ENCODE data around the gene ZC3H10. TPM values are rescaled to one million over a fixed set of nuclear protein-coding genes. Genes with fewer than 3 reads are reported as not detected.

ZC3H10 gene
- total RNA-seq, 1 donor, result 7.3 TPM

DNA sequence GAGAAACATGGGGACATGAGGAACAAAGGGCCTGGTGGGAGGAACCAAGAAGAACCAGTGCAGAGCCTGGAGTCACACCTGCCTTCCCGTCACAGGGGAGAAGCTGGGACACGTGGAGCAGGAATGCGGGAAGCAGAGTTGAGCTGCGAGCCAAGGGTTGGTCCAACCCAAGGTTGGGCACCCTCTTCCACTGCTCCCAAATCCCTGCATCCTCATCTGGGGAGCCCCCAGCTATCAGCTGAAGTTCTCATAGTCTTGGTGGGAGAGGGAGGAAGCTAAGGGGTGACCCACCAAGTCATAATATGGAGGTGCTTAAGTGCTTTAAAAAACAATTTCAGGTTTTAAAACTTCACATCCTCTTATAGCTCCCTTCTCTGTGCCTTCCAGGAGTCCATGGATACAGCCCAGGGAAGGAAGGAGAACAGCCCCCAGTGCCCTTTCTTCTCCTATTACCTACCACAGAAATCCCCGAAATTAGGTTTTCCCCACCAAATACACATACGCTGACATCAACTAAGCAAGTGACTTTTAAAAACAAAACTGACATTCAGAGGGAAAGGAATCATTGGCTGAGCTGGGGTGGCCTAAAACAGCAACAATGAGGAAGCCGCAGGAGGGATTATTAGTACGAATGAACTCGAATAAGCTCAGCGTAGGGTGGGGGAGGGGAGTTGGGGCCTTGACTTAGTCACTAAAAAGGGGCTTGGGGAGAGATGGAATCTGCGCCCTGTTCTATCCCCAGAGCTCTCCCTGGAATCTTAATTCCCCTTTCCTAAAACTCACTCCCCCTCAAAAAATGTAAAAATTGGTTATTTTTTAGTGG is 44.6 kb downstream of the ZC3H10 start:
- TF ChIP-seq, protein P1, sequence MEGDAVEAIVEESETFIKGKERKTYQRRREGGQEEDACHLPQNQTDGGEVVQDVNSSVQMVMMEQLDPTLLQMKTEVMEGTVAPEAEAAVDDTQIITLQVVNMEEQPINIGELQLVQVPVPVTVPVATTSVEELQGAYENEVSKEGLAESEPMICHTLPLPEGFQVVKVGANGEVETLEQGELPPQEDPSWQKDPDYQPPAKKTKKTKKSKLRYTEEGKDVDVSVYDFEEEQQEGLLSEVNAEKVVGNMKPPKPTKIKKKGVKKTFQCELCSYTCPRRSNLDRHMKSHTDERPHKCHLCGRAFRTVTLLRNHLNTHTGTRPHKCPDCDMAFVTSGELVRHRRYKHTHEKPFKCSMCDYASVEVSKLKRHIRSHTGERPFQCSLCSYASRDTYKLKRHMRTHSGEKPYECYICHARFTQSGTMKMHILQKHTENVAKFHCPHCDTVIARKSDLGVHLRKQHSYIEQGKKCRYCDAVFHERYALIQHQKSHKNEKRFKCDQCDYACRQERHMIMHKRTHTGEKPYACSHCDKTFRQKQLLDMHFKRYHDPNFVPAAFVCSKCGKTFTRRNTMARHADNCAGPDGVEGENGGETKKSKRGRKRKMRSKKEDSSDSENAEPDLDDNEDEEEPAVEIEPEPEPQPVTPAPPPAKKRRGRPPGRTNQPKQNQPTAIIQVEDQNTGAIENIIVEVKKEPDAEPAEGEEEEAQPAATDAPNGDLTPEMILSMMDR (IDR thresholded peaks at IDR 0.05; ENCODE audit: insufficient read depth, low read length), result no peak
- no peak for DNase-seq (ENCODE audit: low read depth)
- H3K4me3 ChIP-seq (ENCODE audit: low read depth, low read length), result no peak overlapping the region

DNA sequence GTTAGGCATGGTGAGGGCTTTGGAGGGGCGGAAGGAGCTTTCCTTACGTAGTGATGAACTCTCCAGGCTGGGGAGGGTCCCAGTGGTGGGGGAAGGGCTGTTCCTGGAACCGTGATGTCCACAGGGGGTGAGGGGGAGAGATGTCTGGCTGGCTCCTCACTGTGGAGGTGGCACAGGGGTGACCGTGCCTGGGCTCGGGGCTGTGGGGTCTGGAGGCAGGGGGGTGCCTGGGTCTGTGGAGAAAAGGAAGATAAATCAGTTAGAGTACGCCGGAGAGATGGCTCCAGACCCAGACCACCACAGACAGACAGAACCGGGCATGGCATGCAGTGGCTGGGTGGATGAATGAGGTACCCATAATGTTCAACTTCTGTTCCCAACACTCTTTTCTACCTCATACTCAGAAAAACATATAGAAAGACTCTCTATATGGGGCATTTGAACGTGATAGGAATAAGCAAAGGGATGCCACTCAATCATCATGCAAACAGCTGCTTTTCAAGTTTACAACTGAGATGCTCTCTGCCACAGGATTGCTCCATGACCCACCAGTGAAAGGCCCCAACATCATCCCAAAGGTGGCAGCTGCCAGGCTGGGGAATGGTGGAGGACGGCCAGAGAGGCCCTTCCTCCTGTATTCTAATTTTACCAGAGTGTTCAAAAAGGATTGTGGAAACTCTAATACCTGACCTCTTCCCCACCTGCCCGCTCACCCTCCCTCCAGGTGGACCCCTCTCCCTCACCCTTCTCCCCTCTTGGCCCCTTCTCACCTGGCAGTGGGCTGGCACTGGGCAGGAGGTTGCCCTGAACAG is 45.7 kb downstream of the ZC3H10 start:
- no peak for DNase-seq (ENCODE audit: low read depth)
- TF ChIP-seq, protein P1 (IDR thresholded peaks at IDR 0.05; ENCODE audit: insufficient read depth, low read length), result no peak
- no peak overlapping the region for H3K4me3 ChIP-seq (ENCODE audit: low read depth, low read length)

DNA sequence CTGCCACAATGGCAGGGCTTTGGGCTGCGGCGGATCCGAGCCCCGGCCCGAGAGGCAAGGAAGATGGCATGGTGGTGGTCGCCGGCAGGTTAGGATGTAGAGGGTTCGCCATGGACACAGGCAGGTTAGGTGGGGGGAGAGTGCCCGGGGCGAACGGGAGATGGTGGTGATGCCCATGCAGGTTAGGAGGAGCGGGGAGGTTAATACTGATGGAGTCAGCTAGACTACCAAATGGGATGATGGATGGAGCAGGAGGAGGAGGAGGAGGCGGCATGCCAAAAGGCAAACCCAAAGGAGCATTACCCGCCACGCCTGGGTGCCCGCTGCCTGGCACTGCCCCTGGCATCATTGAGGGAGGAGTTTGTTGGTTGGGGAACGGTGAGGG is 46.3 kb downstream of the ZC3H10 start:
- TF ChIP-seq, protein P1 (IDR thresholded peaks at IDR 0.05; ENCODE audit: insufficient read depth, low read length), result no peak
- no peak overlapping the region for H3K4me3 ChIP-seq (ENCODE audit: low read depth, low read length)
- DNase-seq (ENCODE audit: low read depth), result no peak

DNA sequence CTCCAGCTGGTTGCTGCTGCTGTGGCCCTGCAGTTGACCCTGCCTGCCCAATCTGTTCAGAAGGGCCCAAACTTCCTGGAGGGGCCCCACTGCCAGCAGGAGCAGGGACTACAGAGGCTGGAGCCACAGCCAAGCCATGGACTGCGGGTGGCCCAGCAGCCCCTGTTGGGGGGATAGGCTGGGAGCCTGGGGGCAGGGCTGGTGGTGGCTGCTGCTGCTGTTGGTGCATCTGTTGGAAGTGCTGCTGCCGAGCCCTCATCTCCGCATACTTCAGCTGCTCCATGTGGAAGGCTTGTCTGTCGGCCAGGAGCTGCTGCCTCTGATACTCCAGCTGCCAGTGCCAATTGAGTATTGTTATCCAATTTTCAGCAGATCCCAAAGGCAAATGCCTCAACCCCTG is 47.3 kb downstream of the ZC3H10 start:
- DNase-seq (ENCODE audit: low read depth), result no peak
- TF ChIP-seq, protein P1 (IDR thresholded peaks at IDR 0.05; ENCODE audit: insufficient read depth, low read length), result no peak
- H3K4me3 ChIP-seq (ENCODE audit: low read depth, low read length), result no peak overlapping the region

DNA sequence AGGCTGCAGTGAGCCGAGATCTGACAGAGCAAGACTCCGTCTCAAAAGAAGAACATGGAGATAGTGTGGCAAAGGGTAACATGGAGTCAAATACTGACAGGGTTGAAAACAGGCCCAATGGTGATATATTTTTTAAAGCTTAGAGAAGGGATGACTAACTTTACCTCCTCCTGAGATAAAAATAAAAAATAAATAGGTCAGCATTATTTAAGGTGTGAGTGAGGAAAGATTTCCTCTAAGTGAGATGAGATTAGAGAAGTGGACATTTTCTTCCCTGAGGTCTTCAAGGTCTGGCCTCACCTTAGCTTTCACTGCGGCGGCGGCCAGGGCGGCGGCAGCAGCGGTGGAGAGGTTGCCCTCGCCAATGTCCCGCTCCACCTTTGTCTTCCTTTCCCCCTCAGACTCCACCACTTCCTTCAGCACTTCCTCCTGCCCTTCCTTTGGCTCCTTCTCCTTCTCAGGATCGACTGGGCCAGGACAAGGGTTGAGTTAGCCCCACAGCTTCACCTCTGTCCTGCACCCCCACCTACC is 51.2 kb downstream of the ZC3H10 start:
- TF ChIP-seq, protein P1 (IDR thresholded peaks at IDR 0.05; ENCODE audit: insufficient read depth, low read length), result no peak
- DNase-seq (ENCODE audit: low read depth), result no peak
- H3K4me3 ChIP-seq (ENCODE audit: low read depth, low read length), result no peak overlapping the region

DNA sequence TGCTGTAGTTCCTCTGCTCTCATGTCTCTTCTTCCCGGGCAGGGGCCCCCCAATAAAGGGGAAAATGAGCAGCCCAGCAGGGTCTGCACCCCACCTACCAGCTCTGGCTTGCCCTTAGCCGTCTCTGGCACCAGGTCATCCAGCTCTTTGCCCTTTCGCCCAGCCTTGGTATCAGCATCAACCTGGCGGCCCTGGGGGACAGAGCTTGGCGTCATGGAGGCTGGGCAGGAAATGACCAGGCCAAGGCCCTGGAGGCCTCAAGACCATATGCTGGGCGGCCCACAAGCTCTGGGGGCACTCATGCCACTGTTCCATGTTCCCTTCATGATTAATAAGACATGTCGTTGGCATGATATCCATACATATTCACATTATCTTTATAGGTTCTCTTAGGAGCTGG is 54.8 kb downstream of the ZC3H10 start:
- no peak overlapping the region for H3K4me3 ChIP-seq (ENCODE audit: low read depth, low read length)
- no peak for DNase-seq (ENCODE audit: low read depth)
- TF ChIP-seq, protein P1 (IDR thresholded peaks at IDR 0.05; ENCODE audit: insufficient read depth, low read length), result no peak

Other genes starting within 250 kb of the ZC3H10 start
- gene PYM1, start 190.4 kb upstream of the ZC3H10 start, total RNA-seq (ENCODE audit: low replicate concordance), result 23.3 and 35.7 TPM in 2 replicates
- gene DGKA, start 187.1 kb upstream of the ZC3H10 start, total RNA-seq (ENCODE audit: low replicate concordance), result 50.6 and 62.1 TPM in 2 replicates
- 0.27 and 0.82 TPM in 2 replicates for gene PMEL, start 152.2 kb upstream of the ZC3H10 start, total RNA-seq (ENCODE audit: low replicate concordance)
- gene CDK2, start 151.4 kb upstream of the ZC3H10 start, total RNA-seq (ENCODE audit: low replicate concordance), result 8.5 and 38.5 TPM in 2 replicates
- 47.8 and 75.2 TPM in 2 replicates for gene RAB5B, start 144.2 kb upstream of the ZC3H10 start, total RNA-seq (ENCODE audit: low replicate concordance)
- gene SUOX, start 121.0 kb upstream of the ZC3H10 start, total RNA-seq (ENCODE audit: low replicate concordance), result 20.4 and 40.4 TPM in 2 replicates
- 0.65 and 3.4 TPM in 2 replicates for gene IKZF4, start 97.2 kb upstream of the ZC3H10 start, total RNA-seq (ENCODE audit: low replicate concordance)
- 321 and 893 TPM in 2 replicates for gene RPS26, start 76.3 kb upstream of the ZC3H10 start, total RNA-seq (ENCODE audit: low replicate concordance)
- 1.2 and 1.5 TPM in 2 replicates for gene ERBB3, start 38.1 kb upstream of the ZC3H10 start, total RNA-seq (ENCODE audit: low replicate concordance)
- gene PA2G4, start 13.7 kb upstream of the ZC3H10 start, total RNA-seq (ENCODE audit: low replicate concordance), result 102 and 141 TPM in 2 replicates
- gene RPL41, start 1.6 kb upstream of the ZC3H10 start, total RNA-seq (ENCODE audit: low replicate concordance), result 2,772 and 12,570 TPM in 2 replicates
- gene ESYT1, start 10.0 kb downstream of the ZC3H10 start, total RNA-seq (ENCODE audit: low replicate concordance), result 207 and 267 TPM in 2 replicates
- gene MYL6B, start 34.3 kb downstream of the ZC3H10 start, total RNA-seq (ENCODE audit: low replicate concordance), result 74.2 and 125 TPM in 2 replicates
- 1,047 and 1,209 TPM in 2 replicates for gene MYL6, start 40.1 kb downstream of the ZC3H10 start, total RNA-seq (ENCODE audit: low replicate concordance)
- gene SMARCC2, start 71.2 kb downstream of the ZC3H10 start, total RNA-seq (ENCODE audit: low replicate concordance), result 69.4 and 222 TPM in 2 replicates
- gene RNF41, start 103.7 kb downstream of the ZC3H10 start, total RNA-seq (ENCODE audit: low replicate concordance), result 75.0 and 86.0 TPM in 2 replicates
- 13.9 and 31.5 TPM in 2 replicates for gene NABP2, start 106.1 kb downstream of the ZC3H10 start, total RNA-seq (ENCODE audit: low replicate concordance)
- gene SLC39A5, start 111.8 kb downstream of the ZC3H10 start, total RNA-seq (ENCODE audit: low replicate concordance), result 0.18 TPM in 1 of 2 replicates, not detected in the other
- gene ANKRD52, start 140.1 kb downstream of the ZC3H10 start, total RNA-seq (ENCODE audit: low replicate concordance), result 8.7 and 20.0 TPM in 2 replicates
- 5.1 and 8.0 TPM in 2 replicates for gene COQ10A, start 148.7 kb downstream of the ZC3H10 start, total RNA-seq (ENCODE audit: low replicate concordance)
- gene CS, start 182.1 kb downstream of the ZC3H10 start, total RNA-seq (ENCODE audit: low replicate concordance), result 40.9 and 117 TPM in 2 replicates
- gene CNPY2, start 197.7 kb downstream of the ZC3H10 start, total RNA-seq (ENCODE audit: low replicate concordance), result 76.1 and 120 TPM in 2 replicates
- gene PAN2, start 215.7 kb downstream of the ZC3H10 start, total RNA-seq (ENCODE audit: low replicate concordance), result 23.0 and 37.7 TPM in 2 replicates
- gene IL23A, start 220.6 kb downstream of the ZC3H10 start, total RNA-seq (ENCODE audit: low replicate concordance), result not detected in 2 replicates
- 268 and 280 TPM in 2 replicates for gene STAT2, start 241.8 kb downstream of the ZC3H10 start, total RNA-seq (ENCODE audit: low replicate concordance)
- not detected in 2 replicates for gene APOF, start 244.6 kb downstream of the ZC3H10 start, total RNA-seq (ENCODE audit: low replicate concordance)

Measured in fibroblast of the aortic adventitia (primary cell).